ENCODE results near the gene BCL2L12.

BCL2L12 gene

GRCh38 chr19:49642492-49643035 is 23.2 kb upstream of the BCL2L12 start:
- no peak for DNase-seq

DNA sequence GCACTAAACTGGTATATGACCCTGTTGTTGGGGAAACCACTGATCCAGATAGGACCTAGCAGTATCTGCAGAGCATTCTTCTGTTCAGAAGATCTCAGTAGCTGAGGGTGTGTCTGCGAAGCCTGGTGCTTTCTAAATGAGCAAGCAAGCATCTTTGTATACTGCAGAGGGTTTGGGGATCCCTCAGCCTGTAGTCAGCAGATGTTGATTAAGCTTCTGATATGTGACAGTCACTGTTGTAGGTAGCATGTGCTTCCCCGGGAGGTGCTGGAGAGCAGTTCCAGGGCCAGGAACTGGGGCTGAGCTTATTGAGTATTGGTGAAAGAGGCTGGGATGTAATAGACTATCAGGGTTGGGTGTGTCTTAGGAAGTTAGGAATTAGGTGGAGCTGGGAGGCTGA is 22.3 kb upstream of the BCL2L12 start:
- DNase-seq = no peak

GRCh38 chr19:49645592-49645991 is 20.1 kb upstream of the BCL2L12 start:
- no peak for DNase-seq

DNA sequence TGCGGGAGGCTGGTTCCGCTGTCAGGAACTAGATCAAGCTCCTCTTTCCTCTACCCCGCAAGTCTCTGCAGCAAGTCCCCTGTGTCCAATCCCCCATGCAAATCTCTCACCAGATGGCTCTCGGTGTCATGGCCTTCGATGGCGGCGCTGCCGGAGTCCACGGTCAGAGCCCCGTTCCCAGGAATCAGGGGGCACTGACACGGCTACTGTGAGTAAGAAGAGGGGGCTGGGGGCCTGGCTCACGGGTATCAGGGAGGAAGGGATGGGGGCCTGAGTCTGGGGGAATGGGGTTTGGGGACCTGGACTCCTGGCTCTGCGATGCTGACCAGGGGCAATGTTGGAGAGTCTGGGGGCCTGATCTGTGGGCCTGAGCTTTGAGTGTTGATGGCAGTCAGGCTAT is 19.7 kb upstream of the BCL2L12 start:
- no peak for DNase-seq

DNA sequence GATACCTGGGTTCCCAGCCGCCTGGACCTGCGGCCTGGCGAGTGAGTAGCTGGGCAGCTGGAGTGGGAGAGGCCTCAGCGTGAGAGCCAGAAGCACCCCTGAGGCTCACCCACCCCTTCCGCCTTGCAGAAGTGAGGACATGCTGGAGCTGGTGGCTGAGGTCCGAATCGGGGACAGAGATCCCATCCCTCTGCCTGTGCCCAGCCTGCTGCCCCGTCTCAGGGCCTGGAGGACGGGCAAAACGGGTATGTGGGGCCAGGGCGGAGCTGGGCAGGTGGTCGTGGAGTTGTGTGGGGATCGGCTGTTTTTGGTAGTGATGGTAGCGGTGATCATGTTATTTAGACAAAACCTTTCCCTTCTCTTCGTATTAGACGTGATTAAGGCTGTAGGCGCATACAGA is 19.1 kb upstream of the BCL2L12 start:
- no peak for DNase-seq

DNA sequence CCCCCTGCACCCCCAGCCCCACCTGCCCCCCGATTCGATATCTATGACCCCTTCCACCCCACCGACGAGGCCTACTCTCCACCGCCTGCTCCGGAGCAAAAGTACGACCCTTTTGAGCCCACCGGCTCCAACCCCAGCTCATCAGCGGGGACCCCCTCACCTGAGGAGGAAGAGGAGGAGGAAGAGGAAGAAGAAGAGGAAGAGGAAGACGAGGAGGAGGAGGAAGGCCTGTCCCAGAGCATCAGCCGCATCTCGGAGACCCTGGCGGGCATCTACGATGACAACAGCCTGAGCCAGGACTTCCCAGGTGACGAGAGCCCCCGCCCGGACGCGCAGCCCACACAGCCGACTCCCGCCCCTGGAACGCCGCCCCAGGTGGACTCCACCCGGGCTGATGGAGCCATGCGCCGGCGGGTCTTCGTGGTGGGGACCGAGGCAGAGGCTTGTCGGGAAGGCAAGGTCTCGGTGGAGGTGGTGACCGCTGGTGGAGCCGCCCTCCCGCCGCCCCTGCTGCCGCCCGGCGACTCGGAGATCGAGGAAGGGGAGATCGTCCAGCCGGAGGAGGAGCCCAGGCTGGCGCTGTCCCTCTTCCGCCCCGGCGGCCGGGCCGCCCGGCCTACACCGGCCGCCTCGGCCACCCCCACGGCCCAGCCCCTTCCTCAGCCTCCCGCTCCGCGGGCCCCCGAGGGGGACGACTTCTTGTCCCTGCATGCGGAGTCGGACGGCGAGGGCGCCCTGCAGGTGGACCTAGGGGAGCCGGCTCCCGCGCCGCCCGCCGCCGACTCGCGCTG is 14.5 kb upstream of the BCL2L12 start:
- no peak for DNase-seq

- DNase-seq = no peak
These were observed 13.7 kb upstream of the BCL2L12 start for GRCh38 chr19:49651820-49652550.

DNA sequence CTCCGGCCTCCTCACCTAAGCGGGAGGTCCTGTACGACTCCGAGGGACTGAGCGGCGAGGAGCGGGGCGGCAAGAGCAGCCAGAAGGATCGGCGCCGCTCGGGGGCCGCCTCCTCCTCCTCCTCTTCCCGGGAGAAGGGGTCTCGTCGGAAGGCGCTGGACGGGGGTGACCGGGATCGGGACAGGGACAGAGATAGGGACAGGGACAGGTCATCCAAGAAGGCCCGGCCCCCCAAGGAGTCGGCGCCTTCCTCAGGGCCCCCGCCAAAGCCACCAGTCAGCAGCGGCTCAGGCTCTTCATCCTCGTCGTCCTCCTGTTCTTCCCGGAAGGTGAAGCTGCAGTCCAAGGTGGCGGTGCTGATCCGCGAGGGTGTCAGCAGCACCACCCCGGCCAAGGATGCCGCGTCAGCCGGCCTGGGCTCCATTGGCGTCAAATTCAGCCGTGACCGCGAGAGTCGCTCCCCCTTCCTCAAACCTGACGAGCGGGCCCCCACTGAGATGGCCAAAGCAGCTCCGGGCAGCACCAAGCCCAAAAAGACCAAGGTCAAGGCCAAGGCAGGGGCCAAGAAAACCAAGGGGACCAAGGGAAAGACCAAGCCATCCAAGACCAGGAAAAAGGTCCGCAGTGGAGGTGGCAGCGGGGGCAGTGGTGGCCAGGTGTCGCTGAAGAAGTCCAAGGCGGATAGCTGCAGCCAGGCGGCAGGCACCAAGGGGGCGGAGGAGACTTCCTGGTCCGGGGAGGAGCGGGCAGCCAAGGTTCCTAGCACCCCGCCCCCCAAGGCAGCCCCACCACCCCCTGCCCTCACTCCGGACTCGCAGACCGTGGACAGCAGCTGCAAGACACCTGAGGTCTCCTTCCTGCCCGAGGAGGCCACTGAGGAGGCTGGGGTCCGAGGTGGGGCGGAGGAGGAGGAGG is 12.9 kb upstream of the BCL2L12 start:
- DNase-seq = no peak

DNA sequence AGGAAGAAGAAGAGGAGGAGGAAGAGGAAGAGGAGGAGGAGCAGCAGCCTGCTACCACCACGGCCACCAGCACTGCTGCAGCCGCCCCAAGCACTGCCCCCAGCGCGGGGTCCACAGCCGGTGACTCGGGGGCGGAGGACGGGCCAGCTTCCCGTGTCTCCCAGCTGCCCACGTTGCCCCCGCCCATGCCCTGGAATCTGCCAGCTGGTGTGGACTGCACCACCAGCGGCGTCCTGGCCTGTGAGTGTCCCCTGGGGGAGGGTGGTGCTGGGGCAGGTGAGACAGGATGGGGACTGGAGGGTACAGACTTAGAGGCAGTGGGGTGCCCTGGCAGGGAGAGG is 12.3 kb upstream of the BCL2L12 start:
- DNase-seq = no peak

- DNase-seq = no peak
These were observed 11.2 kb upstream of the BCL2L12 start for GRCh38 chr19:49654581-49654980.

GRCh38 chr19:49655570-49656455 is 9.9 kb upstream of the BCL2L12 start:
- DNase-seq = no peak

DNA sequence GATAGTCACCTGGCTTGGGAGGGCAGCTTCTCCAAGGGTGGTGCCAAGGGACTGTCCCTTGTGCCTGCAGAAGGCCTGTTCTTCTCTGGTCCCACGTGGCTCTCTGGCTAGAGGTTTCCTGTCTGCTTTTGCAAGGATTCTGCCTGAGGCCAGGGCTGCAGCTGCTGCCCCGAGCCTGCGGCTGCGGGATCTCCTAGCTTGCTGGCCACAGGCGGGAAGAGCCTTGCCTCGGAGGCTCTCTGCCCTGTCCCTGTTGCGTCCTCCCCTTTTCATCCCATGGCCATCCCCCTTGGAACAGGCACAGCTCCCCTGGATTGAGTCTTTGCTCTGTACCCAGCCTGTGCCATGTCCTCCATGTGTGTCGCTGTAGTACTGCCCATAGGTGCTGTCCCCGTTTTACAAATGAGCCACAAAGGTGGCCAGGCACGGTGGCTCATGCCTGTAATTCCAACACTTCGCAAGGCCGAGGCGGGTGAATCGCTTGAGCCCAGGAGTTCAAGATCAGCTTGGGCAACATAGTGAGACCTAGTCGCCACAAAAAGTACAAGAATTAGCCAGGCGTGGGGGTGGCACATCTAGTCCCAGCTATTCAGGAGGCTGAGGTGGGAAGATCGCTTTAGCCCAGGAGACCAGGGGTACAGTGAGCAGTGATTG is 9.2 kb upstream of the BCL2L12 start:
- no peak for DNase-seq

DNA sequence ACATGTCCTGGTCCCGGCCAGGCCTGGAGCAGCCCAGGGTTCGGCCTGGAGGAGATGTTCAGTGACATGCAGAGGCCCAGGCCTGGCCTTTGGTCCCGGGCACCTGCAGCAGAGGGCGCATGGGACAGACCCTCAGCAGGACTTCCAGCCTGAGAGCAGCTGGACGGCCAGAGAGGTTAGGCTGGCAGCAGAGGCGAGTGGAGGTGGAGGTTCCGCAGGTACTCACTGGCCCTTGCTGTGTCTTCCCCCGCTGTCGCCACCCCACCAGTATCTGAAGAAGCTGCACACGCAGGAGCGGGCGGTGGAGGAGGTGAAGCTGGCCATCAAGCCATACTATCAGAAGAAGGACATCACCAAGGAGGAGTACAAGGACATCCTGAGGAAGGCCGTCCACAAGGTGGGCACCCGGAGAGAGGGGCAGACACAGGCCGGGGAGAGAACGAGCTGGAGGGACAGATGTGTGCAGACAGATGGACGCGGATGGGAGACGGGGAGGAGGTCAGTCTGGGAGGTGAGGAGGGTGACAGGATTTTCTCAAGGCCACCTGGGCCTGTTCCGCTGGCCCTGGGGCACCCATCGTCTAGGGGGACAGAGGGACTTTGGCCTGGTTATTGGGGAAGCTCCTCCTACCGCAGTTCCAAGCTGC is 8.1 kb upstream of the BCL2L12 start:
- DNase-seq = no peak

DNA sequence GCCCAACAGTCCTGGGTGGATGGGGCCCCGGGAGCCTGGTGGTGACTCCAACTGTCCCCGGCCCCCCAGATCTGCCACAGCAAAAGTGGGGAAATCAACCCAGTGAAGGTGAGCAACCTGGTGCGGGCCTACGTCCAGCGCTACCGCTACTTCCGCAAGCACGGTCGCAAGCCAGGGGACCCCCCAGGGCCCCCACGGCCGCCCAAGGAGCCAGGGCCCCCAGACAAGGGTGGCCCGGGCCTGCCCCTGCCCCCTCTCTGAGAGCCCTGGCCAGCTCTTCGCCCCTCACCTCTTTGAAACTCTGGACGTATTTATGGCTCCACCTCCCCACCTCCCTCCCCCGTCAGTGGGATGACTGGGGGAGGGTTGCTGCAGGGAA is 7.6 kb upstream of the BCL2L12 start:
- no peak for DNase-seq

DNA sequence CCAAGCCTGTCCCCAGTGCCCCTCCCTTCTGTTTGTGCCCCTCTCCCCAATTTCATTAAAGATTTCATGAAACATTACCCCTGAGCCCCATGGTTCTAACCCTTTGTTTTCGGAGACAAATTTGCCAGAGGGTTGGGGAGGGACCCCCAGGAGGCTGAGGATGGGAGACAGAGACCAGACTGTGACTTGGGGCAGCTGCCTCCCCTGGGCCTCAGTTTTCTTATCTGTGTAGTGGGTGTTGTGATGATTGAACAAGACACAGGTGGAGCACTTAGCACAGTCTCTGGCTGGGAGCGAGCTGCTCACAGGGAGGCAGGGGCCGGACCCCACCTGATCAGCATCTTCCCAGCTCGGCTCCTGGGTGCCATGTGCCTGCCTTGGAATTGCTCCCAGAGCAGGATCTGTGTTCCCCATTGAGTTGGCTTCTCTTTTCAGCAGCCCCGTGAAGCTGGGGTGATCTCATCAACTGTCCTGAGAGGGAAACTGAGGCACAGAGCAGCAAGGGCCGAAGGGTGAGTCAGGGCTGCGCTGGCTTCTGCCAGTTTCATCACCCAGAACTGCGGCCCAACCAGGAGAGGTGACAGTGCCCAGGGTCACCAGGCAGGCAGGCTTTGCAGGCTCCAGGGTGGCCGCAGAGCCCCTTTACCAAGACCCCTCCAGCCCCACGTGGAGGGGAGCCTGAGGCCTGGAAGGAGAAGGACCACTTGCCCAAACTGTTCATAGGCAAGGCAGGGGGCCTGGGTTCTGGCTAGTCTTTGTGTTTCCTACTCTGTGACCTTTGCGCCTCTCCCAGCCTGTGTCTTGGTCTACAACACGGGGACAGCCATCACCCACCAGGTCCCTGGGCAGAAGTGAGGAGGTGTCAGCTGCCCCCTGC is 6.9 kb upstream of the BCL2L12 start:
- no peak for DNase-seq

DNA sequence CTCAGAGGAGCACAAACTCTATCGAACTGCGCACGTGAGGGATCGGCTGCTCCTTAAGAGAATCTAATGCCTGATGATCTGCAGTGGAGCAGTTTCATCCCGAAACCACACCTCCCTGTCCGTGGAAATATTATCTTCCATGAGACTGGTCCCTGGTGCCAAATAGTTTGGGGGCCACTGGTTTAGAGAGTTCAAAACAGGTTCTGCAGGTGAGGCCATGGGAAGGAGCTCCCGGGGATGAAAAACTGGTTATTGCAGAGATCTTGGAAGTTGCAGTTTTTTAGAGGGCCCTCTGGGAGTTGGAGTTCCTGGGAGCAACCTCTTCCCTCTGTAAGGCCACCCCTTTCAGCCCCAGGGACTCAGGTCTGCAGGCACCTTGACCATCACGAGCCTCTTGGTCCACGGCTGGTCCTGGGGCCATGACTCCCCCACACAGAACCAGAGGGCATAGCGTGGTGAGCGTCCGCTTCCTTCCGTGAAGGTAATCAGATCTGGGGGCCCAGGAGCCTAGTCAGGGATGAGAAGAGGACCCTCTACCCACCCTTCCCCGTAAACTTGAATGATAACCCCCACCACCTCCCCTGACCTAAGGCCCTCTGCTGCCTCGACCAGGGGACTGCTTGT is 5.3 kb upstream of the BCL2L12 start:
- no peak for DNase-seq

- no peak for DNase-seq
These were observed 3.7 kb upstream of the BCL2L12 start for GRCh38 chr19:49662011-49662410.

DNA sequence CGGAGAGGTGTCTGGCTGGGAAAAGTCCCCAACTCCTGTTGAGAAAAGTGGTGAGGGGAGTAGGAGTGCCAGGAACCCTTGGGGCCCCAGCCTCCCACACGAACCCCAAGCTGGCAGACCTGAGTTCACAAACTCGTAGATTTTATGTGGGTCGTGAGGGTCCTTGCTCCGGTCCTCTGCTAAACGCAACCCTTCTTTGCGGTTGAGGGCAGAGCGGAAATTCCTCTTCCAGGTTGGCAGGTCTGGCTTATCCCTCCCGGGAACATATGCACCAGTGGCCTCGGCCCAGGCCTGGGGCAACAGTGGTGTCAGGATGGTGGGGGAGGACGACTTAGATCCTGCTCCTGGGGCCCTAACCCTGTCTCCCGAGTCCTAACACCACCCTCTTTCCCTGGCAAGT is 2.5 kb upstream of the BCL2L12 start:
- no peak for DNase-seq

DNA sequence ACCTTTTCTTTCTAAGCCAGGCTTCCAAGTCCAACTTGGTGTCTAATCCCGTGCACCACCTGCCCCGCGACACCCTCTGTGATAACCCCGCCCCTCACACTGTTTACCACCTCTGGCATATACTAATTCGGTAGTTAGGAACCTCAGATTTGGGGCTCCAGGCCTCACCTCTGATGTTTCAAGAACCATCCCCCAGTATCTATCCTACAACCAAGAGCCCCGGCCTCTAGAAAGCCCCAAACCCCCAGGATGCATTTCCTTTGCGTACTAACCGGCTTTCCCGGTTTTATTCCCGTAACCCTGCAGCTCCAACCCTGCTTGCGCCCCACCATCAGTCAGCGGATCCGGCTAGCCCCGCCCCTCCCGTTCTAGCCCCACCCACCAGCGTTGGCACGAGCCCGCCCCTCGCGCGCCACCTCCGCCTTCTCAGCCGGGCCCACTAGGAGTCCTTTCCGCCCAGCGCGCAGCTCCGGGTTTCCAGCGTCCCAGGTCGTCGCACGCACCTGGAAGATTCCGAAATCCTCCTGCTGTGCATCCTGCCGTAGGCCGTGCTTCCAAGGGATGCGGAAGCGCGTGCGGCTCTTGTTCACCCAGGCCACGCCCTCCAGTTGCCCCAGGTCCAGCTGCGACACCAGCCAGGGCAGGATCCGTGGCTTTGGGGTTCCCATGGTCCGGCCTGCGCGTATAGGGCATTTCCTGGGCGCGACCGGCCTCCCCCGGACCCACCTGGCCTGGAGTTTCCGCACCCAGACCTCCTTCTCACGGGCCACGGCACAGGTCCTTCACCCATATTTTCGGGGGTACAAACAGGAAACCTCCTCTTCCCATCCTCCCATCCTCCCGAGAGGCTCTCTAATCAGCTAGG is 1.3 kb upstream of the BCL2L12 start:
- peak; percentile 97 for DNase-seq
